ENCODE results near the gene VASP. TPM values are rescaled to one million over a fixed set of nuclear protein-coding genes. Genes with fewer than 3 reads are reported as not detected.

VASP gene
- polyA plus RNA-seq, 3 donors: 132 to 154 (median 144) TPM

- no peaks in the 10 kb centered on the region for H4K20me1 ChIP-seq (ENCODE audit: insufficient read depth, low read length)
- H3K9me3 ChIP-seq (replicated peaks in 1 of 2; ENCODE audit: control insufficient read depth in 1 of 2, insufficient read depth in 1 of 2, low read length in 2 of 2): peaks cover 13 to 16% of the 10 kb centered on the region in 2 donors
- H3K27ac Mint-ChIP-seq: no peak overlapping the region
- H3K9ac ChIP-seq (ENCODE audit: insufficient read depth, low read length, poor library complexity, severe bottlenecking): no peak overlapping the region
- intact Hi-C loops (cut with micrococcal nuclease): no loop called here
- H3K4me1 ChIP-seq (ENCODE audit: control insufficient read depth in 1 of 2, insufficient read depth in 2 of 2, low read length in 2 of 2): peaks cover 14% of the 10 kb centered on the region in 2 donors
- peaks cover 6 to 21% (median 17%) of the 10 kb centered on the region in 7 donors for H3K9me3 Mint-ChIP-seq
- no peak overlapping the region for H2AFZ ChIP-seq (ENCODE audit: insufficient read depth, low read depth, low read length, poor library complexity, severe bottlenecking)
- H3K27me3 Mint-ChIP-seq (ENCODE audit: low read depth in 3 of 3): no peaks in the 10 kb centered on the region
- no peak overlapping the region for H3K27ac ChIP-seq (ENCODE audit: low read depth in 1 of 2, low read length in 2 of 2)
- H3K36me3 ChIP-seq (replicated peaks in 1 of 2; ENCODE audit: control insufficient read depth in 1 of 2, insufficient read depth in 2 of 2, low read length in 2 of 2): no peaks in the 10 kb centered on the region
- peaks cover 11% of the 10 kb centered on the region for H3K4me1 Mint-ChIP-seq
- H3K79me2 ChIP-seq (ENCODE audit: insufficient read depth, low read length): no peaks in the 10 kb centered on the region
- DNase-seq: no peak
- no peak for TF ChIP-seq CTCF (IDR thresholded peaks at IDR 0.05)
- peaks cover 0 to 3% of the 10 kb centered on the region in 2 donors for H3K36me3 Mint-ChIP-seq
- no peak overlapping the region for H3K4me3 ChIP-seq (replicated peaks in 1 of 3; ENCODE audit: low read depth in 2 of 3, low read length in 3 of 3)
- H3K27me3 ChIP-seq (ENCODE audit: control insufficient read depth in 2 of 2, insufficient read depth in 2 of 2, low read length in 2 of 2): no peaks in the 10 kb centered on the region
- H3K4me3 Mint-ChIP-seq: no peak overlapping the region
- WGBS (ENCODE audit: insufficient coverage): no CpG with 5 or more reads among the region's 9 CpGs
- H3K4me2 ChIP-seq (replicated peaks; ENCODE audit: extremely low read depth, low read length, poor library complexity, severe bottlenecking): no peak overlapping the region
Measured at GRCh38 chr19:45539459-45539858, 32.2 kb downstream of the VASP start.

- no peak for DNase-seq
- no peaks in the 10 kb centered on the region for H3K79me2 ChIP-seq (ENCODE audit: insufficient read depth, low read length)
- intact Hi-C loops (cut with micrococcal nuclease): no loop called here
- peaks cover 19% of the 10 kb centered on the region for H3K4me1 Mint-ChIP-seq
- no peaks in the 10 kb centered on the region for H4K20me1 ChIP-seq (ENCODE audit: insufficient read depth, low read length)
- TF ChIP-seq CTCF (IDR thresholded peaks at IDR 0.05): no peak
- H3K9ac ChIP-seq (ENCODE audit: insufficient read depth, low read length, poor library complexity, severe bottlenecking): no peak overlapping the region
- H3K27ac ChIP-seq (ENCODE audit: low read depth in 1 of 2, low read length in 2 of 2): no peak overlapping the region
- no peak overlapping the region for H2AFZ ChIP-seq (ENCODE audit: insufficient read depth, low read depth, low read length, poor library complexity, severe bottlenecking)
- H3K4me1 ChIP-seq (ENCODE audit: control insufficient read depth in 1 of 2, insufficient read depth in 2 of 2, low read length in 2 of 2): peaks cover 18 to 20% of the 10 kb centered on the region in 2 donors
- no peaks in the 10 kb centered on the region for H3K27me3 ChIP-seq (ENCODE audit: control insufficient read depth in 2 of 2, insufficient read depth in 2 of 2, low read length in 2 of 2)
- H3K27me3 Mint-ChIP-seq (ENCODE audit: low read depth in 3 of 3): no peaks in the 10 kb centered on the region
- H3K4me3 Mint-ChIP-seq: no peak overlapping the region
- no peak overlapping the region for H3K4me2 ChIP-seq (replicated peaks; ENCODE audit: extremely low read depth, low read length, poor library complexity, severe bottlenecking)
- H3K4me3 ChIP-seq (replicated peaks in 1 of 3; ENCODE audit: low read depth in 2 of 3, low read length in 3 of 3): no peak overlapping the region
- 96% methylated on average over 5 of the region's 7 CpGs for WGBS (ENCODE audit: insufficient coverage)
- peaks cover 0 to 3% of the 10 kb centered on the region in 2 donors for H3K36me3 Mint-ChIP-seq
- H3K9me3 Mint-ChIP-seq: peaks cover 6 to 21% (median 16%) of the 10 kb centered on the region in 7 donors
- no peak overlapping the region for H3K27ac Mint-ChIP-seq
- H3K36me3 ChIP-seq (replicated peaks in 1 of 2; ENCODE audit: control insufficient read depth in 1 of 2, insufficient read depth in 2 of 2, low read length in 2 of 2): no peaks in the 10 kb centered on the region
- peaks cover 13 to 16% of the 10 kb centered on the region in 2 donors for H3K9me3 ChIP-seq (replicated peaks in 1 of 2; ENCODE audit: control insufficient read depth in 1 of 2, insufficient read depth in 1 of 2, low read length in 2 of 2)
Measured at GRCh38 chr19:45542234-45542668, 35.0 kb downstream of the VASP start.
